Gastrocnemius medialis (tissue), 4 donors: ENCODE results near the gene SSBP3.

ENCODE experiments used
- CTCF ChIP-seq, 5 experiments: fragments of 450-650 bp in 3 of 5; fragments of 200-600 bp in 2 of 5; sonication (generic) in 2 of 5; IDR thresholded peaks in 4 of 5; conservative IDR thresholded peaks in 1 of 5; 1 replicate in 4 of 5; 2 replicates in 1 of 5; pipeline ENCODE4 v1.5.1; 2016 to 2019; ENCODE audit warnings: antibody characterized with exemption in 5 of 5, mild to moderate bottlenecking in 3 of 5, moderate library complexity in 3 of 5
- POLR2A ChIP-seq, 2 donors: fragments of 450-650 bp; IDR thresholded peaks; one replicate each; pipeline ENCODE4 v1.6.1; 2017; ENCODE audit warnings: antibody characterized with exemption in 2 of 2, mild to moderate bottlenecking in 2 of 2, moderate library complexity in 2 of 2

DNA sequence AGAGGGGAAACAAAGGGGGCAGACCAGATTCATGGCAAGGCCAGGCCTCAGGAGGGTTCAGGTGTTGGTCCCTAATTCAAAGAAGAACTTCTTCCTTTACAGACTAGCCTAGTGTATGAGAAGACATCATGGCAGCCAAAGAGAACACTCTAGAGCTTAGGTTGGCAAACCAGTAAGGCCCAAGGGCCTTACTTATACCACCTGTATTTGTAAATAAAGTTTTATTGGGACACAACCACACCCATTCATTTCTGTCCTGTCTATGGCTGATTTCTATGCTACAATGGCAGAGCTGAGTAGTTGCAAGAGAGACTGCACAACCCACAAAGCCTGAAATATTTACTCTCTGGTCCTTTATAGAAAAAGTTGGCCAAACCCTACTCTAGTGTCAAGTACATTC lies 42.3 kb downstream of the SSBP3 start:
- TF ChIP-seq POLR2A (IDR thresholded peaks at IDR 0.05) (no peak), CTCF (IDR thresholded peaks at IDR 0.05 in 4 of 5, conservative IDR thresholded peaks at IDR 0.05 in 1 of 5) (no peak)
